HG02870 (cell line): Measurements from ENCODE around the gene TENM3.

Experiments used
- ATAC-seq: cut with Tn5 transposase; IDR thresholded peaks from one replicate; pipeline ENCODE4 v1.9.1; 2021; ENCODE audit warnings: mild to moderate bottlenecking, moderate library complexity; ENCODE audit not compliant: unreplicated experiment

TENM3 gene

DNA sequence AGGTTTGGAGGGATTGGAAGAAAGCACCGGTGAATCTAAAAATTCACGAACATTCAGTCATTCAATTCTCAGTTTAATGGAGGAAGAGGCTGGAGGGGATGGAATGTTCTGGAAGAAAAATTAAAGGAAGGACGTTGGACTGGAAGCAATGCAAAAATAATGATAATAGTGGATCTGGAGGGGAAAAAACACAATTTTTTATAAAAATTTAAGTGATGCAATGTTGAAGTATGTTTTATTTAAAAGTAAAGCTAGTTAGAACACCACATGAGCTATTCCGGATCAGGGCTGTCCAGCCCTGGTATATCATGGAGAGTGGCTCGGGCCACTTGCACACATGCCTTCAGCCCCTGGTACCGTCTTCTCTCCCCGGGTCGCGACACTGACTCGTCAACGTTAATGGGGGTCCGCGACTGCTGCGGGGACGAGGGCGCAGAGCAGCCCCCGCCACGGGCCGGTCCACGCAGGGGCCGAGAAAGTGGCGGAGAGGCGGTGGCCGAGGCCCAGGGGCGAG lies 204.6 kb downstream of the TENM3 start:
- ATAC-seq = no peak

DNA sequence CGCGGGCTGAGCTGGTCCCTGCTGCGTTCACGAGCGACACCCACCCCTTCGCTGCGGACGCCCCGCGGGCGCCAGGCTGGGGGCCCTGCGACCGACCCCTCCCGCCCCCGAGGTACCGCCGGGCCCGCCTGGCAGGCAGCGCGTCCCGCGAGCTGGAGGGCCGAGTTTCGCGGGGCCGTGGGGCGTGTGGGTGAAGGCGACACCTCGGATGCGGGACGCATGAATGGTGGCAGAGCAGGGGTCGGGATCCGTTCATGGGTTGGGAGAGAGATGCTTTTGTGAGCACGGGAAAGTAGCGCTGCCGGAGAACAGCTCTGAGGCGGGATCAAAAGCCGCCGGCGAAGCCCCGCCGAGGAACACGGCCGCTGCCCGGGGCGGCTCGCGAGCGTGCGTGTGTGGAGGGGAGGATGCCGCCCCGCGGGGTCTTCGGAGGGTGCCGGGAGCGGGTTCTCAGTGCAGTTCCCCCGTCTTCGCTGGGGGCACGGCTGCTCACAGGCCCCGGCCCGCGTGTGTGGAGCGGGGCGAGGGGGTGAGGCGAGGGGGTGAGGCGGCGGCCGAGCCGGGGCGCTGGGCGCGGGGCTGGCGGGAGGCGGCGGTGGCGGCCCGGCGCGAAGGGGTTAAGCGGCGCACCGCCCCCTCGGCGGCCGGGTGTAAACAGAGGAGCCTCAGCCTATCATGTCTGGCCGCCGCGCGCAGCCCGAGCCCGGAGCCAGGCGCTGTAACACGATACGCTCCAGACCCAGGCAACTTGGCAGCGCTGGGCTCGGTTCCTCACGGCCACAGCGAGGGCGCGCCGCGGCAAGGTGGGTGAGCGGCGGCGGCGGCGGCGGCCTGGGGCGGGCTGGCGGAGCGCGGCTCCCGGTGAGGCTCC lies 205.3 kb downstream of the TENM3 start:
- peak; percentile 95 for ATAC-seq

DNA sequence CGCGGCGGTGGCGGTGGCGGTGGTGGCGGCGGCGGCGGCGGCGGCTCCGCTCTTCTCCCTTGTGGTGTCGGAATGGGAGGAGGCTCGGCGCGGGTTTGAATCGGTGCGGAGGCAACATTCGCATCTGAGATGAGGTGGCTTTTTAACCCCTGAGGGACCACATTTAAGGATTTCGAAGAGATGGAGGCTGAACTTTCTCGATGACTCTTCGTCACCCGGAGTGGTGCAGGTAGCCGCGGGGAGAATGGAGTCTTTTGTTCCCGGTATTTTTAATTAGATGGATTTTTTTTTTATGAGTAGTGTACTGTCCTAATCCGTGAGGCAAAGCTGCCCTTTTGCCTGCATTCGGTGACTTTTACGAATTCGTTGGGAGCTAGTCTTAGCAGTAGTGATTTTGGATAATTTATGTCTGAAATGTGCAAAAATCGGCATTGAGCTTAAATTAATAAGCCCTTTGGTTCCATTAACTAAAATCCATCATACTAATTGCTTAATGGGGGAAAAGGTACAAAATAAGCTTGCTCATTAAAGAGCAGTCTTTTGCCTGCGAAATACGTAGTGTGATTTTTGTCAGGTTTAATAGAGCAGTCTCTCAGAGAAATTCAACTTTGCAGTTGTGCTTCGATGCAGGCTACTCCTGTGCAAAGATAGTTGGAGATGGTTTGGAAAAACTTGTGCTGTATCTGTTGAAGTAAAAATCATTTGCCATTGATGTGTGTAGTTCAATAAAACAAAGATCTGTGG lies 206.2 kb downstream of the TENM3 start:
- ATAC-seq = no peak

DNA sequence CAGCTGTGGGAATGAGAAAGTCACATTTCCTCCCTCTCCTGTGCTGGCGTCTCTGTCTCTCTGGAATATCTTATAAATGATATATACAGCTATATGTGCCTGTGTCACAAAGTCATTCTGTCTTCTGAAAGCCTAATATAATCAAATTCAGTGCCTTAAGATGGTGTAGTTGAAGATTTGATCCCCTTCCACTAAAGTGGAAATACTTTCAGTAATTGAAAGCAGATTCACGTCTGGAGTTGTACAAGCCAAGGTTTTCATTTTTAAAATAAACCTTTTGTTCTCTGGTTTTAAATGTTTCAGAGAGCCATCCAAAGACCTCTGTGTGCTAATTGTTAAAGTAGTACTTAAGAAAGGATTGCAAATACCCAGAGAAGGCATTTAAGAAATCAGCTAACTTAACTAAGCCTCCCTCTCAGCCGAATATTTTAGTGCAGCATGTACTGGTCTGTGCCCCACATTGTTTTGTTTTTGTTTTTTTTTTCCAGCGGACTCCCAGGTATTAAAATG lies 206.8 kb downstream of the TENM3 start:
- ATAC-seq = no peak

DNA sequence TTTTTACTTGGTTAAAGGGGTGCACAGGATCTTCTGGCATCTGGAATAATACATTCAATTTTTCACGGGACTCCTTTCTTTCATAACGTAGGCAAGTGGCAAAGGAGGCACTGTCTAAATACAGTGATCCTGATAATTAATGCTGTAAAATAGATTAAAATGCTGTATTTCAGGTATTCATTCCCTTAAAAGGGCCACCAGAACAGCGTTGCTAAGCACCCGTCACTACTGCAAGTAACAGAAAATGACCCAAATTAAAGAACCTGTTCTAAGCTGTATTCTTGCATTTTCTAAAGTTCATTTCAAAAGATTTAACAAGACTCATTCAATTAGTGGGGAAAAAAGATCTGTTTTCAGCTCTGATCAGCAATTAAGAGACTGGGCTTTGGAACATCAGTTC lies 208.2 kb downstream of the TENM3 start:
- no peak for ATAC-seq

DNA sequence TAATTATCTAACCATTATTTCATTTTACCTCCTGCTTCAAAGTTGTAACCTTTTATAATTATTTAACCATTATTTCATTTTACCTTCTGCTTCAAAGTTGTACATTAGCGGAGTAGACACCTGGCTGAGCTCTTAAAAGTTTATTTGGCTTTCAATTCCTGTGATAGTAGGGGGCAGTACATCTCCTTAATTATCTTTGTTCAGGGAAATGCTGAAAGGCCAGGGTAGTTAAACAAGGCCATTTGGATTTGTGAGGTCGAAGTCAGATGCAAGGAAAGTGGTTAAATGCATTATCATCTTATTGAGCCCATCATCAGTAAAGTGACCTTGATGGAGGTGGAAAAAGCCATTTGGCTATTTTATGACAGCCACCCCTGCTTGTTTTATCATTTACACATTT lies 210.6 kb downstream of the TENM3 start:
- ATAC-seq = no peak

DNA sequence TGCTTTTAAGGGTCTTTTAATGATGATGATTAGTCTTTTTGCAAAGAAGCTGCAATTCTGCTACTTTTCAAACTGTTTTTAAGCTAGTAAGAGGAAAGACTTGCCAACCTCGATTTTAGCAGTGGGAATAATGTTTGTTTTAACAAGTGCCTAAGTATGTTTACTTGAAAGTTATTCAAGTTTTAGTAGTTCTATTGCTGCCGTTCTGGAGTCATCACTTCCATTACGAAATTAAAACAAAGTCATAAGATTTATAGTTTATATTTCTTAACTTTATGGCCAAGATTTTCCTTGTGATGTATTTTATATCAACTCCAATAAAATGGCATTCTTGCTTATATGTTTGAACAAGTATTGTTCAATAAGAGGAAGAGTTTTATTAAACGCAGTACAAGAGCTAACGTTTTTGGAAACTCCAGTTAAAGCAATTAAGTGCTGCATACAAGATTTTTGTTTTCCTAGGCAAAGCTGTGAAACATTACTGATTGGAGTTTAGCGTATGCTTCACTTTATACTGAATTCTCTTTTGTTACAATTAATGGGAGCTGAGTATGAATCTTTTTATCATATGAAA lies 211.3 kb downstream of the TENM3 start:
- no peak for ATAC-seq

DNA sequence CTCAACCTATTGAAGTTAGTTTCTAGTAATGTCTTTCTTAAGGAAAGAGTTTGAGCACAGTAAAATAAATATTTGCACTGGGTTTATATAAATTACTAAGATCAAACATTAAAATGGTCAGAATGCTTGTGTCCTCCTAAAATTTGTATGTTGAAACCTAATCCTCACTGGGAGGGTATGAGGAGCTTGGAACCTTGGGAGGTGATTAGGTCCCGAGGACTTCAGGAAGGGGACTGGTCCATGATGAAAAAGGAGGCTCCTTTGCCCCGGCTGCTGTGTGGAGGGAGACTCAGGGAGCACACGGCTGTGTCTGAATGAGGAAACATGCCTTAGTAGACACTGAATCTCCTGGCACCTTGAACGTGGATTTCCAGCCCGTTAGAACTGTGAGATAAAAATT lies 221.9 kb downstream of the TENM3 start:
- no peak for ATAC-seq

DNA sequence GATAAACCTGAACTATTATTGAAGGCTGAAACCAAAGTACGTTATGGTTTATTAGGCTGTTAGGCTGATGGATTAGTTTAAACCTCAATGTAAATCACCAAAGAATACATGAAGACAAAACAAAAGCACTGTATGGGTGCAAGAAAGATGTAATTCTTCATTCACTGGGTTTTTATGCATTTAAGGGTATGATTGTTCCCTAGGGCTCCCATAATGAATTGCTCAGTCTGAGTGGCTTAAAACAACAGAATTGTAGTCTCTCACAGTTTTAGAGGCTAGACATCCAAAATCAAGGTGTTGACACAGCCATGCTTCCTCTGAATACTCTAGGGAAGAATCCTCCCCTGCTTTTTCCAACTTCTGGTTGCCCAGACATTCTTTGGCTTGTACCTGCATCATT lies 222.8 kb downstream of the TENM3 start:
- no peak for ATAC-seq

DNA sequence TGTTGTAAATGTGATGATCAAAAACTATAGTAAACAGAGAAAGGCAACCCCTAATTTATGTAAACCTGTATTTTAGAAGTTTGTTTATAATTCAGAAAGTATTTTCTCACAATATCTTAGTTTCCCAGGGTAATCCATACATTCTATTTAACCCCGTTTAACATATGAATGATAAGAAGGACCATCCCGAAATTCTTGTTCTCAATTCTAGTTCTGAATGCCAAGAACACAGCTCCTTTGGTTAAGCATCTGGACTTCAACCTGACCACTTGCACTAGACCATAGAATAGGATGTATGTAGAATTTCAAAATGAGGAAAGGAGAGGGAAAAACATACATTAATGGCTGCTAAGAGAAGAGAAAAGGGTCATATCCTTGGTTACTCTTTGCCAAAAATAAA lies 227.0 kb downstream of the TENM3 start:
- no peak for ATAC-seq

DNA sequence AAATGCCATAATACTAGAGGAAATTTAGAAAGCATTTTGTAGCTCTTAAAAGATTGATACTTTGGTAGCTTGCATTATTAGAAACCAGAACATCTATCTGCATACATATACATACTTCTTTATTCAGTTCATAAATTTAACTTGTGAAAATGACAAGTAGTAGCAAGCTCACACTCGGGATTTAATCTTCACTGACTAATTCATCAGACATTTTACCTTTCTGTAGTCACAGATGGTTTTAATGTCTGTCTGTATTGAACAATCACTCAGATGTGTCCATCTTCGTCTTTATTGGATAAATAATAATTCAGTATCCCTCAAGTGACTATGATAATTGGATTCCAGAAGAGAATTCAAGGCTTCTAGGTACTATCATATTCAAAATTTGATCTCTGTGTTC lies 232.3 kb downstream of the TENM3 start:
- no peak for ATAC-seq

DNA sequence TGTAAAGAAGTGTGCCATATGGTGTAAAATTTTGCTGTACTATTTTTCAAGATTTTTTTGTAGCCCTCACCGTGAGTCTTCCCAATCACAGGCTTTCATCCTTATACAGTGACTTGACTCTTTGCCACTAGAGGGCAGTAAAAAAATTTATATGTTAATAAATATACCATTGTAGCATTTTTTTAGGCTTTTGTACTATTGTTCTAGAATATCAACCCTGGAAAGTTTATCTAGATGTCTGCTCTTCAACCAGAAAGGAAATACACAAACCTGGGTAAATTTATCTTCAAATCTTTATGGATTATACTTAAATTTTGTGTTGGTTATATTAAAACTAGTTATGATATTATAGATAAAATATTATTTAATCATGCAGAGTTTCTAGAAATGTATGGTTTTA lies 235.3 kb downstream of the TENM3 start:
- peak; percentile 77 for ATAC-seq

DNA sequence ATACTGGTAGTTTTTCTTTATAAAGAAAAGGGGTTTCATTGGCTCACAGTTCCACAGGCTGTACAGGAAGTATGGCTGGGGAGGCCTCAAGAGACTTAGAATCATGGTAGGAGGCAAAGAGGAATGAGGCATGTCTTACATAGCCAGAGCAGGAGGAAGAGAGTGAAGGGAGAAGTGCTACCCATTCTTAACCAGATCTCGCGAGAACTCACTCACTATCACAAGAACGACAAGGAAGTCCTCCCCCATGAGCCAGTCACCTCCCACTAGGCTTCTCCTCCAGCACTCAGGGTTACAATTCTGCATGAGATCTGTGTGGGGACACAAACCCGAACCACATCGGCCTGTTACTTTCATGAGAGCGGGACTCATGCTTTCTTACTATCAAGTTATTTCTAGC lies 240.5 kb downstream of the TENM3 start:
- ATAC-seq = no peak

DNA sequence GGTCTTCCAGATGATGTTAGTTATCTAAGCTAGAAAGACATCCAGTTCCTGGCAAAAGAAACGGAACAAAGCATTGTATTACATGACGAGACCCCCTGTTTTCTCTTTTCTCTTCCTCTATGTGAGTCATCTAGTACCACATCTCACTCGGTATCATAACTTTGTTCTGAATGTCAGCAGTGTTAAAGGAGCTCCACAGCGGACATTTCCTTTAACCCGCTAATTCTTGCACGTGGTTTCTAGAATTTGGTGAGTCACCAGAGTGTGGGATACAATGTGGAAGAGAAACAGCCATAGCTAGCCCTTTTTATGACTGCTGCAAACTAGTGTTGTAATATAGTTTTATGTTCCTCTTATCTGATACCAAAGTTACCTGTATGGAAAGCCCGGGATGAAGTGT lies 243.7 kb downstream of the TENM3 start:
- ATAC-seq = no peak

DNA sequence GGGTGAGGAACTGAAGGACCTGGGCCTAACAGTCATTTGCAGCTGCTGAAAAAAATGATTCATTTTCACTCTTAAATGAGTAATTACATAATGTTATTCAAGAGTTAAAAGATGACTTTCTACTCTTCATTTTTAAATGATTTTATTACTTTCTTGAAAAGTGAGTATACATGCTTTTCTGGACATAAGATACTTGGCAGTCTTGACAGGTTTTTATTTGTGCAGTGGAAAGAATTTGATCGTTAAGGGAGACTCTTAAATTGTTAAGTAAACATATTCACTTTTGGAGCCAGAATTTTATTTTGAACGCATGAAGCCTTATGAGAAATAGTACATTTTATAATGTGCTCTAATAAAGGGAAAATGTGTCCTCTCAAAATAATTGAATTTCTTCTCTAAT lies 245.7 kb downstream of the TENM3 start:
- ATAC-seq = no peak

DNA sequence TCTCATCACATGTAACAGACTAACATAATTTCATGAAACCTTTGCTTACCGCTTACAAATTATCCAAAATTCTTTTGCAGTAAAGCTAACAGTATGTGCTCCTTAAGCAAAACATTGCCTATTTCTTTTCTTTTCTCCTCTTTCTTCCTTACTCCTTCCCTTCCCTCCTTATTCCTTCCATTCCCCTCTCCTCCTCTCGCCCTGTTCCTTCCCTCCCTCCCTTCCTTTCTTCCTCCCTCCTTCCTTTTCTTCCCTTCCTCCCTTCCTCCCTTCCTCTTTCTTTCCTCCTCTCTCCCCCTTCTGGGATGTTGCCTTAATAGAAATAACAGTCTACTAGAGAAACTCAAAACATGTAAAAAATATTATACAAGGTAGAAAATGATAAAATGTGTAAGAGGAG lies 246.4 kb downstream of the TENM3 start:
- no peak for ATAC-seq

DNA sequence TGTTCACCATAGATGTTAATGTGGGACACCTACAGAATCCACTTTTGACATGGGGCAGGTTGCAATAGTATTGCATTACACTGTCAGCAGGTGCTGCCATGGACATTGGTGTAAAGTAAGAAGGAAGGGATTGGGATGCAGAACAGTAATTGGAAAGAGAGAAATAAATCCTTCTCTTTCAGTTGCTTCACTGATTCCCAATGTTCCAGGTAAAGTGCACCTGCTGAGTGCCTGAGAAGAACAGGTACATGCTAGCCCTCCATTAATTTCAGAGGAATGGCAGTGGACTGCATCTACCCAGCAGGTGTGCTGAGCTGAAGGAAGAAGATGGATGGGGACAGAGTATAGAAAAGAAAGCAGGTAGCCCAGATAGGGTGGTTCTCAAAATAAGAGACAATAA lies 248.5 kb downstream of the TENM3 start:
- ATAC-seq = no peak

DNA sequence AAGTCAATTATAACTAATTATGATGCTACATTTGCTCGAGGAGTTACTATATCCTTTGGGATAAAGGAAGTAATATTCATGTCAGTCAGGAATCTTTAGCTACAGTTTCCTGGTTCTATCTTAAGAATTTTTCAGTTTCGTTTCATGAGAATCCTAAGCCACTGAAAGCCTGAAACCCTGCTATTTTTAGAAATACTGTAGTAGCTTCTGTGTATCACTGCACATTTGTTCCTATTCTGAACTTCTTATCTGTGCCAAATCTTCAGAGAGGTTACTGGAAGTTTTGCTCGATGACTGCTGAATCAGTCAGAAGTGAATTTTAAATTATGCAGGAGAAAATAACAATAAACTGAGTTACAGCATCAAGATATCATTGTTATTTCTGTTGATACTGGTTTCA lies 249.2 kb downstream of the TENM3 start:
- peak; percentile 63 for ATAC-seq

DNA sequence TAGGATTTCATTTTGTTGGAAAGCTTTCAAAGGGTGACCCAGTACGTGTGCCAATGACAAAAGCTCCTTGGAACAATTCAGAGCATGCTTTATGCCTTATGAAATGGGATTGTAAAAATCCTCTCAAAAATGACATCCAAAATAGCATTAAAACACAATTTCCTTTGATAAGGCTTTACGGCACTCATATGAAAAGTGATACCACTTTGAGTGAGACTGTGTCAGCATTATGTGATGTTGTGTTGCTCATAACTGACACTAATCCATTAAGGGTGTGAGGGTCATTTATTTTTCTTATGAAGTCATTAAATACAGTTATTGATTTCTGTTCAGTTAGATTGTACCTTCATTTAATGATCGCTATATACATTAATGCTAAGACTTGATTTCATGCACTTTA lies 250.2 kb downstream of the TENM3 start:
- no peak for ATAC-seq

DNA sequence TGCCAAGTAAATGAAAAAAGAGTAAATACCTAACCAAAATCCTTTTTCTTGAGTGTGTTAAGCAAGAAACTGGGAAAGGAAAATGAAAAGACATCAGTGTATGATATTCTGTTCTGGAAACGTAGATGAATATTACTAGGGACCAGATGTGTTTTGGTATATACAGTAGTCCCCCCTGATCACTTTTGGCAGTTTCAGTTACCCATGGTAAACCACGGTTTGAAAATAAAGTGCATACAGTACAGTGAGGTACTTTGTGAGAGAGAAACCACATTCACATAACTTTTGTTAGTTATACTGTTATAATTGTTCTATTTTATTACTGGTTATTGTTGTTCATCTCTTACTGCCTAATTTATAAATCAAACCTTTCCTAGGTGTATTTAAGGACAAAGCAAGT lies 250.9 kb downstream of the TENM3 start:
- peak; percentile 65 for ATAC-seq

DNA sequence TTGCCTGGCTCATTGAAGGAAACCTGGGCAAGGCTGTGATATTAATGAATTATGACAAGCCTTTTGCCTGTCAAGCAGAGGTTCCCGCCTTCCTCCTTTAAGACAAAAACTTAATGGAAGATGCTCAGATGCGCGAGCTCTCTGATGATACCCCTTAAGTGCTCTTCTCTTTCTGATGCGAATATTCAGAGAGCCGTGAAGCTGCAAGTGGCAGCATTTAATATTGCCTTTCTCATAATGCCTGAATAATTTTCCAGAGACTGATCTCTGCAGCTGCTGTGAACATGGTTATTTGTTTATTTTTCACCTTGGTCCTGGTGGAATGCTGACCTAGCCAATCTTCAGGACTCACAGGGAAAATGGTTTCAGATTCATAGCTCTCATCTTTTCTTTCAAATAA lies 251.8 kb downstream of the TENM3 start:
- ATAC-seq = no peak
